OCI-LY7 (cell line): Measurements from ENCODE around the gene SLC27A6. TPM values are rescaled to one million over a fixed set of nuclear protein-coding genes. Genes with fewer than 3 reads are reported as not detected.

Experiments used
- Bru-seq: library from RNA; stranded (reverse); fragments of 400-500 nt; gene quantifications from one replicate; lab custom pipeline; 2021; lab: Mats Ljungman, UMichigan
- BruChase-seq, 2 experiments: library from RNA; stranded (reverse); fragments of 400-500 nt; gene quantifications; one replicate each; lab custom pipeline; 2021; lab: Mats Ljungman, UMichigan
- BruUV-seq: library from RNA; stranded (reverse); fragments of 400-500 nt; replicated peaks from 2 replicates; lab custom pipeline; 2021; lab: Mats Ljungman, UMichigan
- CTCF ChIA-PET: fragments of 300-600 bp; sonication (Branson Sonifier 250); formaldehyde crosslinking; loops from one replicate; lab custom pipeline; 2022; ENCODE audit warnings: antibody characterized with exemption; ENCODE audit not compliant: unreplicated experiment; lab: Charles Lee
- POLR2A ChIA-PET: fragments of 300-600 bp; sonication (Branson Sonifier 250); formaldehyde crosslinking; loops from one replicate; lab custom pipeline; 2022; ENCODE audit warnings: antibody characterized with exemption; lab: Charles Lee
- DNase-seq: peaks from one replicate; pipeline ENCODE4 v3.0.0-alpha.2; 2015; ENCODE audit warnings: low spot score
- H2AFZ ChIP-seq: fragments of 200-600 bp; sonication (generic), shearing (Covaris generic); 2 replicates; pipeline ENCODE4 v1.6.1; 2014; ENCODE audit warnings: mild to moderate bottlenecking, antibody characterized with exemption, low read length, moderate library complexity
- H3K27ac ChIP-seq: fragments of 200-600 bp; sonication (generic); 2 replicates; pipeline ENCODE4 v1.5.1; 2014; ENCODE audit warnings: mixed run types, low read depth, mild to moderate bottlenecking, moderate library complexity, low read length, inconsistent platforms; ENCODE audit not compliant: poor library complexity, severe bottlenecking
- H3K36me3 ChIP-seq: fragments of 200-600 bp; sonication (generic); 2 replicates; pipeline ENCODE4 v1.6.1; 2014; ENCODE audit warnings: mild to moderate bottlenecking, antibody characterized with exemption, low read length, moderate library complexity, mixed read lengths; ENCODE audit not compliant: insufficient read depth
- H3K4me1 ChIP-seq: fragments of 200-600 bp; sonication (generic); 2 replicates; pipeline ENCODE4 v1.5.1; 2014; ENCODE audit warnings: mild to moderate bottlenecking, low read length; ENCODE audit not compliant: insufficient read depth, poor library complexity, severe bottlenecking
- H3K4me2 ChIP-seq: fragments of 200-600 bp; sonication (generic); 2 replicates; pipeline ENCODE4 v1.6.1; 2014; ENCODE audit warnings: mild to moderate bottlenecking, low read length
- H3K4me3 ChIP-seq: fragments of 200-600 bp; sonication (generic); 2 replicates; pipeline ENCODE4 v1.5.1; 2014; ENCODE audit warnings: mild to moderate bottlenecking, low read depth, low read length; ENCODE audit not compliant: poor library complexity, severe bottlenecking
- H3K79me2 ChIP-seq: fragments of 200-600 bp; sonication (generic); 2 replicates; pipeline ENCODE4 v1.6.1; 2016; ENCODE audit warnings: low read depth, mild to moderate bottlenecking, low read length, moderate library complexity, mixed read lengths; ENCODE audit not compliant: insufficient read depth
- H3K9me2 ChIP-seq: fragments of 200-600 bp; sonication (generic); 2 replicates; pipeline ENCODE4 v1.6.1; 2016; ENCODE audit warnings: mild to moderate bottlenecking, low read length, mixed read lengths; ENCODE audit not compliant: insufficient read depth
- H3K9me3 ChIP-seq: fragments of 200-600 bp; sonication (generic); 2 replicates; pipeline ENCODE4 v1.6.1; 2014; ENCODE audit warnings: mild to moderate bottlenecking, mixed run types, low read length, mixed read lengths
- H4K20me1 ChIP-seq: fragments of 200-600 bp; sonication (generic); 2 replicates; pipeline ENCODE4 v1.6.1; 2014; ENCODE audit warnings: mild to moderate bottlenecking, antibody characterized with exemption, low read length, moderate library complexity, mixed read lengths; ENCODE audit not compliant: insufficient read depth
- CTCF ChIP-seq: fragments of 200-600 bp; sonication (generic); conservative IDR thresholded peaks from 2 replicates; pipeline ENCODE4 v1.5.1; 2014; ENCODE audit warnings: mild to moderate bottlenecking, antibody characterized with exemption, low read length, moderate library complexity, mixed read lengths
- EZH2phosphoT487 ChIP-seq: fragments of 200-600 bp; sonication (generic); IDR thresholded peaks from 2 replicates; pipeline ENCODE4 v1.6.1; 2018; ENCODE audit warnings: low read depth, borderline replicate concordance, mild to moderate bottlenecking, mixed run types, antibody characterized with exemption, low read length, moderate library complexity, mixed read lengths
- intact Hi-C: fragments of 100-400 bp; cut with micrococcal nuclease; formaldehyde crosslinking; loops from one replicate; pipeline ENCODE4 v1.10.0; 2022; ENCODE audit not compliant: unreplicated experiment
- long read RNA-seq: library from polyadenylated mRNA; stranded (forward); transcript quantifications from one replicate; pipeline ENCODE4 v2.0.0, GENCODE V29; 2022
- total RNA-seq, 2 experiments: library from RNA; depleted of rRNA in 1 of 2; stranded (reverse); fragments of >200 nt in 1 of 2; shearing (Covaris generic) in 1 of 2; gene quantifications; 2 replicates each; pipeline ENCODE4 v1.2.3, GENCODE V29; 2014 to 2022

Gene SLC27A6
- total RNA-seq (2014; rRNA removed; shearing (Covaris generic)) (not detected in 2 replicates), total RNA-seq (2022) (not detected in 2 replicates), Bru-seq, nascent RNA (percentile 1 among the genes with signal in this experiment), BruChase-seq, experiment 1, labeled RNA remaining after a 6-hour chase (not detected), BruChase-seq, experiment 2, labeled RNA remaining after a 2-hour chase (percentile 2 among the genes with signal in this experiment)
- long read RNA-seq = 0 reads

DNA sequence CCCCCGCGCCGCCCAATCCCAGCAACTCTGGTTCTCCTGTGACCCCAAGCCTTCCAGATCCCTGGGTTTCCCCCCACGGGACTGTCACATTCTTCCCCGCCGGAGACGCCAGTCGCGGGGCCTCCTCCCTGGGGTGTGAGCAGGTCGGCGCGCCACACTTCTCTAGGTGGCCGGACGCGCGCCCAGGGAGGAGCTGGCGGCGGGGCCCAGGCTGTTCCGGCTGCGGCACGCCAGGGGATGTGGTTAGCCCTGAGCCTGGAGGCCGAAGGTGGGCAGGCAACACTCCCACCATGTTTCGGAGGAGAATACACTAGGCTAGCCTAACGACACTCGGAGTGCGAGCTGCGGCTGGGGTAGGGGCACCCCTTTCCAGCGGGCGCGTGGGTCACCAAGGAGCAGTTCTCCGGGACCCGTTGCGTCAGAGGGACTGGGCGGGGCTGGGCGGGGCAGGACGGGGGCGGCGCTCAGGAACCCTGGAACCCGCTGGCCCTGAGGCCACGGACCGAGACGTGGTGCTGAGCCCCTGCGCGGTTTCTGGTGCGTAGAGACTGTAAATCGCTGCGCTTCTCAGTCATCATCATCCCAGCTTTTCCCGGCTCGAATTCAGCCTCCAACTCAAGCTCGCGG is at the start of gene SLC27A6:
TSS of gene SLC27A6 (plus strand) at position 478 of the 627 bp plus-strand sequence. CDS start 650 bp downstream, outside the sequence.
- Histone ChIP-seq H3K36me3 (no peaks in the 10 kb centered on the region), H2AFZ (no peak within 1 kb of the TSS), H3K4me1 (no peaks in the 10 kb centered on the region), H3K9me2 (no peaks in the 10 kb centered on the region), H3K4me3 (no peak within 1 kb of the TSS), H3K4me2 (no peak within 1 kb of the TSS), H3K27ac (no peak within 1 kb of the TSS), H3K9me3 (no peaks in the 10 kb centered on the region), H4K20me1 (no peaks in the 10 kb centered on the region), H3K79me2 (no peaks in the 10 kb centered on the region)
- ChIA-PET POLR2A (no interaction called here), CTCF (no interaction called here)
- TF ChIP-seq EZH2phosphoT487 (no peak), CTCF (no peak)
- BruUV-seq = no TSS peak
- intact Hi-C loops = no loop called here
- no peak for DNase-seq

DNA sequence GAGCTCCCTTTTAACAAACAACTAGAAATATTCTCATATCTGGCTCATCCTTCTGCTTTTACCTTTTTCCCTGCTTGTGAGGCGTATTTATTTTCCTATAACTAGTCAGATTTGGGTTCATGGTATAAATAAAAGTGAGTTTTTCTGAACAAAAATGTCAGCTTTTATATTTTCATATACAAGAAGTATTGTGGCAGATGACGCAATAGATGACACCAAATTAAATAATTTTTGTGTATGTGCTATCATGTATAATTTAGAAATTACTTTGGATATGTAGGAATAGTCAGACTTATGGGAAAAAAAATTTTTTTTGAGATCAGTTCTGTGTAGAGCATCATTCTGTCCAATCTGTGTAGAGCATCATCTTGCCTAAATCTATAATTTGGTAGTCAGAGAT is 45.7 kb upstream of the SLC27A6 start:
- H3K4me1 ChIP-seq = no peaks in the 10 kb centered on the region
- H3K27ac ChIP-seq = no peak overlapping the region
- no peaks in the 10 kb centered on the region for H4K20me1 ChIP-seq
- H3K79me2 ChIP-seq = no peaks in the 10 kb centered on the region
- H3K4me2 ChIP-seq = no peak overlapping the region
- TF ChIP-seq CTCF (no peak), EZH2phosphoT487 (no peak)
- no peak overlapping the region for H2AFZ ChIP-seq
- ChIA-PET POLR2A (no interaction called here), CTCF (no interaction called here)
- BruUV-seq = no TSS peak
- H3K9me3 ChIP-seq = no peaks in the 10 kb centered on the region
- DNase-seq = no peak
- H3K9me2 ChIP-seq = no peaks in the 10 kb centered on the region
- no peaks in the 10 kb centered on the region for H3K36me3 ChIP-seq
- intact Hi-C loops = no loop called here
- H3K4me3 ChIP-seq = no peak overlapping the region
